Upper lobe of right lung (tissue), 1 donor: ENCODE results near the gene BPIFB6. TPM values are rescaled to one million over a fixed set of nuclear protein-coding genes. Genes with fewer than 3 reads are reported as not detected.
A peak's percentile ranks its signal among the peaks of the same experiment; 100 is the strongest.

ENCODE experiments used
- ATAC-seq: fragments of 200-7000 bp; cut with Tn5 transposase; one replicate; pipeline ENCODE4 v1.9.1; 2020; ENCODE audit warnings: mild to moderate bottlenecking, moderate library complexity
- DNase-seq: peaks from one replicate; pipeline ENCODE4 v3.0.0-alpha.2; 2020
- H3K27ac ChIP-seq: fragments of 200-600 bp; one replicate; pipeline ENCODE4 v1.8.0; 2022
- H3K27me3 ChIP-seq: fragments of 200-600 bp; one replicate; pipeline ENCODE4 v1.8.0; 2022; ENCODE audit warnings: mild to moderate bottlenecking
- H3K36me3 ChIP-seq: fragments of 200-600 bp; one replicate; pipeline ENCODE4 v1.8.0; 2022
- H3K4me1 ChIP-seq: fragments of 200-600 bp; one replicate; pipeline ENCODE4 v1.8.0; 2022
- H3K4me3 ChIP-seq: fragments of 200-600 bp; one replicate; pipeline ENCODE4 v1.8.0; 2022; ENCODE audit warnings: mild to moderate bottlenecking
- H3K9me3 ChIP-seq: fragments of 200-600 bp; one replicate; pipeline ENCODE4 v1.8.0; 2022
- intact Hi-C: fragments of 100-400 bp; cut with DNase I; formaldehyde crosslinking; loops from one replicate; pipeline ENCODE4 v1.11.0; 2022
- total RNA-seq: library from RNA; stranded (reverse); fragmentation: NEBNext Ultra II Directional; extraction: Animal tissue kit (Norgen Biotek cat#: 25700); gene quantifications from one replicate; pipeline ENCODE4 v1.2.1, GENCODE V29; 2021
- TF ChIP-seq, protein P1 (sequence below): fragments of 200-600 bp; IDR thresholded peaks from one replicate; pipeline ENCODE4 v1.8.0; 2022; ENCODE audit warnings: antibody characterized with exemption
- donor health status: DM: no; HTN: yes; CAD: no; lungs with severe emphysema.

BPIFB6 gene
- total RNA-seq, 1 donor from 2014 or later, result not detected

GRCh38 chr20:33014336-33015113 lies 16.9 kb upstream of the BPIFB6 start:
- TF ChIP-seq, protein P1, sequence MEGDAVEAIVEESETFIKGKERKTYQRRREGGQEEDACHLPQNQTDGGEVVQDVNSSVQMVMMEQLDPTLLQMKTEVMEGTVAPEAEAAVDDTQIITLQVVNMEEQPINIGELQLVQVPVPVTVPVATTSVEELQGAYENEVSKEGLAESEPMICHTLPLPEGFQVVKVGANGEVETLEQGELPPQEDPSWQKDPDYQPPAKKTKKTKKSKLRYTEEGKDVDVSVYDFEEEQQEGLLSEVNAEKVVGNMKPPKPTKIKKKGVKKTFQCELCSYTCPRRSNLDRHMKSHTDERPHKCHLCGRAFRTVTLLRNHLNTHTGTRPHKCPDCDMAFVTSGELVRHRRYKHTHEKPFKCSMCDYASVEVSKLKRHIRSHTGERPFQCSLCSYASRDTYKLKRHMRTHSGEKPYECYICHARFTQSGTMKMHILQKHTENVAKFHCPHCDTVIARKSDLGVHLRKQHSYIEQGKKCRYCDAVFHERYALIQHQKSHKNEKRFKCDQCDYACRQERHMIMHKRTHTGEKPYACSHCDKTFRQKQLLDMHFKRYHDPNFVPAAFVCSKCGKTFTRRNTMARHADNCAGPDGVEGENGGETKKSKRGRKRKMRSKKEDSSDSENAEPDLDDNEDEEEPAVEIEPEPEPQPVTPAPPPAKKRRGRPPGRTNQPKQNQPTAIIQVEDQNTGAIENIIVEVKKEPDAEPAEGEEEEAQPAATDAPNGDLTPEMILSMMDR, result no peak
- no peak overlapping the region for H3K4me3 ChIP-seq
- no peak overlapping the region for H3K27ac ChIP-seq
- intact Hi-C loops, result no loop called here
- no peak for DNase-seq
- no peaks in the 10 kb centered on the region for H3K4me1 ChIP-seq
- H3K27me3 ChIP-seq, result no peaks in the 10 kb centered on the region
- no peak for ATAC-seq
- H3K36me3 ChIP-seq, result no peaks in the 10 kb centered on the region
- H3K9me3 ChIP-seq, result no peaks in the 10 kb centered on the region

DNA sequence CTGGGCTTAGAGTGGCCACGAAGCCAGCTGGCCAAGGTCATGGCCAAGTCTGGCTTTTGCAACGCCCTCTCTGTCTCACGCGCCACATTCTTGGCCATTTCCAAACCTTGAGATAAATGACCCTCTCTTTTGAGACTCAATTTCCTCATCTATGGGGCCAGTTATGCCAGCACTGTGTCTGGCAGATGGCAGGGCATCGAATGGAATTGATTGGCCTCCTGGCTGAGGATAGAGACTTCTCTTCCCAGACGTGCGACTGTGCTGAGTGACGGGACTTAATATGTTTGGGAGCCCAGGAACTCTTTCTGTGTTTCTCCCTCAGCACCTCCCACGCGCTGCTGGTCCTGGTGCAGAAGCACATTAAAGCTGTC lies 16.3 kb upstream of the BPIFB6 start:
- Histone ChIP-seq H3K36me3 (no peaks in the 10 kb centered on the region), H3K9me3 (no peaks in the 10 kb centered on the region), H3K27ac (no peak overlapping the region), H3K27me3 (no peaks in the 10 kb centered on the region), H3K4me3 (no peak overlapping the region), H3K4me1 (no peaks in the 10 kb centered on the region)
- no peak for ATAC-seq
- TF ChIP-seq, protein P1, result no peak
- DNase-seq, result no peak
- intact Hi-C loops, result no loop called here

- ATAC-seq (no peak), DNase-seq (peak; percentile 13)
- no peak overlapping the region for H3K27ac ChIP-seq
- no peaks in the 10 kb centered on the region for H3K27me3 ChIP-seq
- TF ChIP-seq, protein P1, result no peak
- H3K9me3 ChIP-seq, result no peaks in the 10 kb centered on the region
- no peaks in the 10 kb centered on the region for H3K36me3 ChIP-seq
- H3K4me1 ChIP-seq, result no peaks in the 10 kb centered on the region
- intact Hi-C loops, result no loop called here
- H3K4me3 ChIP-seq, result no peak overlapping the region
These were observed 15.5 kb upstream of the BPIFB6 start for GRCh38 chr20:33015700-33016580.

DNA sequence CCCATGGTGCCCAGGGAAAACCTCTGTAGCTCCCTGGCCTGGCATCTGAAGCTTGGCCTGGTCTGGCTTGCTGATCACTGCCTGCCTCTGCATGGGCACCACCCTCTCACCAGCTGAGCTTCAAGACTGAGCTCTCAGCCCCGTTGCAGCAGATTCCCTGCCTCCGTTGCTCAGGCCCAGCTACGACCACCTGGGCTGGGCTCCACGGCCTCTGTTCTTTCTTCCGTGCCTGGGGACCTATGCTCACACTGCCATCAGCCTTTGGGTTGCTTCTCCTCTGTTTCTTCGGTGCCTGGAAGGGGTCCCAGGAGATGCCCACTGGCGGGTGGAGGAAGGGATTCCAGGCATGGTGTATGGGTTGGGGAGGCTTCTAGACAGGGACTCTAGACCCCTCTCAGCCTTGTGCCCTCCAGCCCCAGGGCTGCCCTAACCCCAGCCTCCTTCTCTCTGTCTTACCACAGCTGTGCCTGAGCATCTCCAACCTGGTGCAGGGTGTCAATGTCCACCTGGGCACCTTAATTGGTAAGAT lies 14.8 kb upstream of the BPIFB6 start:
- intact Hi-C loops, result no loop called here
- H3K36me3 ChIP-seq, result no peaks in the 10 kb centered on the region
- TF ChIP-seq, protein P1, result no peak
- H3K4me3 ChIP-seq, result no peak overlapping the region
- no peaks in the 10 kb centered on the region for H3K9me3 ChIP-seq
- ATAC-seq (no peak), DNase-seq (peak; percentile 46)
- H3K27me3 ChIP-seq, result no peaks in the 10 kb centered on the region
- H3K4me1 ChIP-seq, result no peaks in the 10 kb centered on the region
- no peak overlapping the region for H3K27ac ChIP-seq

DNA sequence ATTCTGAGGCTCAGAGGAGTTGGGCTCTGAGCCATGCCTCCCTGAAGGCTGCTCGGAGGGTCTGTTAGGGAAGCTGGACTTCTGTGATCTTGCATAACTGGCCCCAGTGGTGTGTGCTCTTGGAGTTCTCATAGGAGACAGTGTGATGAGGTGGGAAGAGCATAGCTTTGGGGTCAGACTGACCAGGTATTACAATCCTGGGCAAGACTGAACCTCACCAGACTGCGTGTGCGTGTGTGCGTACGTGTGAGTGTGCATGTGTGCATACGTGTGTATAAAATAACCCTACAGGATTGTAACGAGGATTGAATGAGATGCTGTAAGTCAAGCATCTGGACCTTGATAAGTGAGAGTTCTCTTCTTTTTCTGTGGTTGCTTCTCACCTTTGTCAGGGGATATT lies 13.9 kb upstream of the BPIFB6 start:
- Histone ChIP-seq H3K9me3 (no peaks in the 10 kb centered on the region), H3K27me3 (no peaks in the 10 kb centered on the region), H3K27ac (no peak overlapping the region), H3K4me3 (no peak overlapping the region), H3K4me1 (no peaks in the 10 kb centered on the region), H3K36me3 (no peaks in the 10 kb centered on the region)
- DNase-seq (no peak), ATAC-seq (no peak)
- TF ChIP-seq, protein P1, result no peak
- intact Hi-C loops, result no loop called here
